Glutamatergic neuron (in vitro differentiated cells): ENCODE data around the gene CACNA2D1. TPM values are rescaled to one million over a fixed set of nuclear protein-coding genes. Genes with fewer than 3 reads are reported as not detected.
A peak's percentile ranks its signal among the peaks of the same experiment; 100 is the strongest.

ENCODE experiments used
- DNase-seq: peaks from one replicate; pipeline ENCODE4 v3.0.0; 2022
- H3K27ac Mint-ChIP-seq: one replicate; pipeline ENCODE4 v1.8.0; 2020; ENCODE audit warnings: mild to moderate bottlenecking, mixed read lengths, inconsistent platforms; ENCODE audit not compliant: unreplicated experiment
- H3K27me3 Mint-ChIP-seq: one replicate; pipeline ENCODE4 v1.8.0; 2020; ENCODE audit warnings: mild to moderate bottlenecking, moderate library complexity, mixed read lengths, inconsistent platforms; ENCODE audit not compliant: unreplicated experiment
- H3K36me3 Mint-ChIP-seq: one replicate; pipeline ENCODE4 v1.8.0; 2020; ENCODE audit warnings: mild to moderate bottlenecking, mixed read lengths, inconsistent platforms; ENCODE audit not compliant: unreplicated experiment
- H3K4me1 Mint-ChIP-seq: one replicate; pipeline ENCODE4 v1.8.0; 2020; ENCODE audit warnings: mild to moderate bottlenecking, low read depth, mixed read lengths, inconsistent platforms; ENCODE audit not compliant: unreplicated experiment
- H3K4me3 Mint-ChIP-seq: one replicate; pipeline ENCODE4 v1.8.0; 2020; ENCODE audit warnings: mild to moderate bottlenecking, mixed read lengths, inconsistent platforms; ENCODE audit not compliant: unreplicated experiment
- H3K9me3 Mint-ChIP-seq: one replicate; pipeline ENCODE4 v1.8.0; 2020; ENCODE audit warnings: mild to moderate bottlenecking, moderate library complexity, mixed read lengths, inconsistent platforms; ENCODE audit not compliant: unreplicated experiment
- total RNA-seq: library from RNA; stranded (reverse); fragmentation: NEBNext Ultra II Directional; extraction: Animal tissue kit (Norgen Biotek cat#: 25700); gene quantifications from one replicate; pipeline ENCODE4 v1.2.1, GENCODE V29; 2021; ENCODE audit not compliant: unreplicated experiment
- TF ChIP-seq, protein P1 (sequence below): fragments of 200-600 bp; sonication (generic); IDR thresholded peaks from one replicate; pipeline ENCODE4 v1.5.0; 2021; ENCODE audit not compliant: partially characterized antibody, unreplicated experiment

CACNA2D1 gene
- total RNA-seq, 1 donor from 2014 or later = 258 TPM

- Mint-ChIP-seq H3K27me3 (peaks cover 21% of the 10 kb centered on the region), H3K36me3 (no peaks in the 10 kb centered on the region), H3K27ac (peak overlapping the region; percentile 86), H3K4me1 (peaks cover 19% of the 10 kb centered on the region), H3K4me3 (peak overlapping the region; percentile 93), H3K9me3 (peaks cover 16% of the 10 kb centered on the region)
- peak; percentile 25 for DNase-seq
- TF ChIP-seq, protein P1, sequence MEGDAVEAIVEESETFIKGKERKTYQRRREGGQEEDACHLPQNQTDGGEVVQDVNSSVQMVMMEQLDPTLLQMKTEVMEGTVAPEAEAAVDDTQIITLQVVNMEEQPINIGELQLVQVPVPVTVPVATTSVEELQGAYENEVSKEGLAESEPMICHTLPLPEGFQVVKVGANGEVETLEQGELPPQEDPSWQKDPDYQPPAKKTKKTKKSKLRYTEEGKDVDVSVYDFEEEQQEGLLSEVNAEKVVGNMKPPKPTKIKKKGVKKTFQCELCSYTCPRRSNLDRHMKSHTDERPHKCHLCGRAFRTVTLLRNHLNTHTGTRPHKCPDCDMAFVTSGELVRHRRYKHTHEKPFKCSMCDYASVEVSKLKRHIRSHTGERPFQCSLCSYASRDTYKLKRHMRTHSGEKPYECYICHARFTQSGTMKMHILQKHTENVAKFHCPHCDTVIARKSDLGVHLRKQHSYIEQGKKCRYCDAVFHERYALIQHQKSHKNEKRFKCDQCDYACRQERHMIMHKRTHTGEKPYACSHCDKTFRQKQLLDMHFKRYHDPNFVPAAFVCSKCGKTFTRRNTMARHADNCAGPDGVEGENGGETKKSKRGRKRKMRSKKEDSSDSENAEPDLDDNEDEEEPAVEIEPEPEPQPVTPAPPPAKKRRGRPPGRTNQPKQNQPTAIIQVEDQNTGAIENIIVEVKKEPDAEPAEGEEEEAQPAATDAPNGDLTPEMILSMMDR = no peak
These were observed 788 bp upstream of the CACNA2D1 start for GRCh38 chr7:82444220-82444909.

DNA sequence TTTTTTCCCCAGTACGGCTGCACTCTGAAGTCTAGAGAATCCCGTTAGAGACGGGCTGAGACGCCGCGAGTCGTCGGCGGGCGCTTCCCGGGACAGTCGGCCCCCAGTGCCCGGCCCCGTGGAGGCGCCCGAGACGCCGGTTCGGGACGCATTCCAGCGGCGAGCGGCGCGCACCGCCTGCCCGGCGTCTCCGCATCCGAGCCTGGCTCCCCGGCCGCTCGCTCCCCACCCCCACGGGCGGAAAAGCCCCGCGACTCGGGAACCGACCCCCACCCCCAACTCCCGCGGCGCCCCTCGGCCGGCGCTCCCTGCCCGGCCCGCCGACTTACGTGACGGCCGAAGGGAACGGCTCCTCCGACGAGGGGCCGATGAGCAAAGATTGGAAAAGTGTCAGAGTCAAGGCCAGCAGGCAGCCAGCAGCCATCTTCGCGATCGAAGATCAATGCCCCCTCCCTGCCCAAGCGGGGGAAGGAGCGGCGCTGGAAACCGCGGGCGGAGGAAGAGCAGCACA is 486 bp downstream of the CACNA2D1 start:
- DNase-seq = peak; percentile 52
- peaks cover 16% of the 10 kb centered on the region for H3K9me3 Mint-ChIP-seq
- peak overlapping the region; percentile 99 for H3K4me3 Mint-ChIP-seq
- H3K36me3 Mint-ChIP-seq = no peaks in the 10 kb centered on the region
- TF ChIP-seq, protein P1 = no peak
- H3K4me1 Mint-ChIP-seq = peaks cover 24% of the 10 kb centered on the region
- H3K27me3 Mint-ChIP-seq = peaks cover 21% of the 10 kb centered on the region
- peak overlapping the region; percentile 99 for H3K27ac Mint-ChIP-seq

DNA sequence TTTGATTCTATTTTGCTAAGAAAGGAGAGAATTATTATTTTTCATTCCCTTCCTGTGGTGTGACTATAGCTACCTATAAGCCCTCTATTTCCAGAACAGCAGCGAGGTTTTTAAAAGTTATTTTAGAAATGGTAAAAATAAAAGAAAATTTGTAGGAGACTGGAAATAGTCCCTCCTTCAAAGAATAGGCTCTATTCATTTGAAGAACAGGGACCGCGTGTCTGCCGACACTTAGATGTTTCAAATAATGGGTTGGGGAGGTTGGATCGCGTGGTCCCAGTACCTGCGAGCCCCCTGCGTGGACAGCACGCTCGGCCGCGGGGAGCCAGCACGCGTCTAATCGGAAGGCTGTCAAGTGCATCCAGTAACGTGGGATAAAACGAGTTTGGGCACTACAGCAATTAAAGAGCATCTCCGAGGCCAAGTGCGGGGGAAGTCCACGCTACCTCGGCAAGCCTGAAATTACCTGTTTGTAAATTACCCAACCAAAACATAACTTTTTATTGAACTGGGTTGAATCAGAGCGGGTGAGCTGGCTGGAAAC is 1.0 kb downstream of the CACNA2D1 start:
- peak overlapping the region; percentile 99 for H3K27ac Mint-ChIP-seq
- peak overlapping the region; percentile 99 for H3K4me3 Mint-ChIP-seq
- peak; percentile 39 for DNase-seq
- peaks cover 21% of the 10 kb centered on the region for H3K27me3 Mint-ChIP-seq
- H3K36me3 Mint-ChIP-seq = no peaks in the 10 kb centered on the region
- H3K4me1 Mint-ChIP-seq = peaks cover 23% of the 10 kb centered on the region
- peaks cover 16% of the 10 kb centered on the region for H3K9me3 Mint-ChIP-seq
- TF ChIP-seq, protein P1 = no peak

DNA sequence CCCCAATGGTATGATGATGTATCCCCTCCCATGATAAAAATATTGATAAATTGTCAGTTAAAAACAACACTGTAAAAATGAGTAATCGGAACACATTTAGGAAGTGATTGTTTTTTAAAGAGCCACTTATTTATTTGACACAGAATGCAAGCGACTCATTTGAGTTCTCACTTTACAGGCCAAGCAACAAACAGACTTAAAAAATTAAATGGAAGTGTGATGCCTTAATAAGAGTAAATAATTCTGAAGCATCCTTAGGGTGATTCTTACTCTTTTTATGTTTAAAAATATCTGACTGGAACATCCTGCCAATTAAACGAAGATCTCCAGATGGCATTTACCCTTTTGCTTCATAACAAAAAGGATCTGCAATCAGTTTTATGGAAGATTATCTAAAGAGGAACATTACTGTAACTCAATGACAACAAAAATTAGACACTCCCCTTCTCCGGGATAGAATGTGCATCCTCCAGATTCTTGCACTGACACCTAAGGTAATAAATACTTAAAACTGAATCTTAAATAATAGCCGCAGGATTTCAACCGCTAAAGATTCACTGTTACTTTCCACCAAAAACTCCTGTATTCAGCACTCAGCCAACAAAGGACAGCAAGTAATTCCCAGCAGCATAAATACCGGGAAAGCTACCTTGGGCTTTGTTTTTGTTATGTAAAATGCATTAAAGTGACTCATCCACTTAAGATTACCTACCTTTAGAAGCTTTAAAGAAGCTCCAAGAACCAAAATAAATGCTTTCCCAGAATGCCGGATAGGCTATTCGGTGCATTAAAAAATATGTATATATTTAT is 1.7 kb downstream of the CACNA2D1 start:
- TF ChIP-seq, protein P1 = no peak
- no peak for DNase-seq
- H3K27ac Mint-ChIP-seq = peak overlapping the region; percentile 99
- peaks cover 16% of the 10 kb centered on the region for H3K9me3 Mint-ChIP-seq
- H3K36me3 Mint-ChIP-seq = no peaks in the 10 kb centered on the region
- H3K27me3 Mint-ChIP-seq = peaks cover 21% of the 10 kb centered on the region
- peaks cover 27% of the 10 kb centered on the region for H3K4me1 Mint-ChIP-seq
- H3K4me3 Mint-ChIP-seq = peak overlapping the region; percentile 99
